ENCODE data around the gene CCDC107.

CCDC107 gene

DNA sequence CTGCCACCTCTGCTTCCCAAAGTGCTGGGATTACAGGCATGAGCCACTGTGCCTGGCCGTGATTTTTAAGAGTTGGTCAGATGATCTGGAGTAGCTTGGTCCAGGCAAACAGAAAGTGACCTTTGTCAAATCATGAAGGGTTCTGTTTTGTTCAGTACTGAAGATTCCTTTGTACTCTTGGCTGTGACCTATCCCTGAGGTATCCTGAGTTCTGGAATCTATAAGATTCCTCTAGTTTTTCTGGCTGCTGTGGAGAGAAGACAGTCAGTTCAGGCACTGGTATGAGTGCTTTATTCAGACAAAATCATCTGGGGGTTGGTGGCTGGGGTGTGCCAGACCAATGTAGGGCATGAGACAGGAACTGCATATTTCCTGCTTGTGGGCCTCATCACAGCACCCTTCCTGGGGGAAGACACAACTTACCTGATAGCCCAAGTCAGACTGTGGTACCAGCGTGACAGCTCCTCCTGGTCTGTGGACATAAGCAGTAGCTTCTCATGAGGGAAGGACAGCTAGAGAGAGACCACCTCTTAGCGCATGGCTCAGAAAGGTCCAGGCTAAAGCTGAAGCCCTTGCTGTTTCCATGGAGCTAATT lies 3.8 kb downstream of the CCDC107 start:
- no peak for DNase-seq (ENCODE audit: low read depth in 2 of 2)

DNA sequence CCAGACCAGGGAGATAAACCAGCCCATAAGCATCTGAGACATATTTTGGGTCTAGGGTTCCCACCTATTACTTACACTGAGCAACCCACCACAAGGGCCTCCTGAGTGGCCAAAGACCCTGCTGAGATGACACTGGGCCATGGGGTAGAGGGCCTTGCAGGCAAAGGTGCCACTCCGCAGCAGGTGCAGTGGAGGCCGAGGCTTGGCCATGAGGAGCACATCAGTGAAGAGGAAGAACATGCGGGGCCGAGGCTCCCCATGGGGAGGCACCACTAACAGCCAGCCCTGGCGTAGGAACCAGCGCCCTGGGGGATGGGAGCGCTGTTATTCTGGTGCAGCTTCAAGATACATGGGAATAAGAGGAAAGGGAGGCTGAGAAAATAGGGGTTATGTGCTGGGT lies 4.3 kb downstream of the CCDC107 start:
- no peak for DNase-seq (ENCODE audit: low read depth in 2 of 2)

DNA sequence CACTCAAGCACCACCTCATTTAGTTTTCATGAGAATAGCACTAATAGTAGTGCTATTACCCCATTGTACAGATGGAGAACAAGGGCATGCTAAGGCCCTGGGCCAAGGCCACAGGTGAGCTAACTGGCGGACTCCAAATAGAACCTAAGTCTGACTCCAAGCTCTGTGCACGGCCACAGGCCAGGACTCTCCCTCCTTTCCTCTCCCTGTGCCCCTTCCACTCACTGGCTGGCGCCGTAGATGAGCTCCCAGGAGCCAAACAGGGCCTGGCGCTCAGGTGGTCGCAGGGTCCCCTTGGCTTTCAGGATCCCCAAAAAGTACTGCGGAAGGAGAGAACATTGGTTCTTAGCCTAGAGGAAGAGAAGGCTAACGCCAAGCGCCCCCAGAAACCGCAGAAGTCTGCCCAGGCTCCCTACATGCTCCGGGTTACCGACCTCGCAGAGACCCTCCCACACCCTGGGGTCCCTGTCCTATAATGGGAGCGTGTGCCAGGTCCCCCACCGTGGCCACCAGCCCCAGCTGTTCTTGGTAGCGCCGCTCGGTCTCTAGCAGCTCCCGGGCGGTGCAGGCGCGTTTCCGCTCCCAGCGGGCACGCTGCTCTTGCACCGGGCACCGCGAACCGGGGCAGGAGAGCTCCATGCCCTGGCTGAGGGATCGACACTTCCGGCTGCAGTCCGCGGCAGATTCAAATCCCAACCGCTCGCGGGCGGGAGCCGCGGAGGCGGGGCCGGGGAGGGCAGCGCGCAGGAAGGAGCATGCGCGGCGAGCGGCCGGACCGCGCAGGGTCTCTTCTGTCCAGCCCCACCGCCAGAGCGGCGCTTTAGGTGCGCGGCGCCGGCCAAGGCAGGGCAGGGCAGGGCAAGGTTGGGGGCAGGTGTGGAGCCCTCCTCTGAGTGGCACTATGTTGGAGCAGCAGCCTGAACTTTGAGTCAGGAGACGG lies 6.7 kb downstream of the CCDC107 start, which contains the start of gene ARHGEF39:
TSS of gene ARHGEF39 (minus strand) at position 665 of the 940 bp plus-strand sequence. CDS start at position 639, 26 bp downstream.
- no peak for DNase-seq (ENCODE audit: low read depth in 2 of 2)

DNA sequence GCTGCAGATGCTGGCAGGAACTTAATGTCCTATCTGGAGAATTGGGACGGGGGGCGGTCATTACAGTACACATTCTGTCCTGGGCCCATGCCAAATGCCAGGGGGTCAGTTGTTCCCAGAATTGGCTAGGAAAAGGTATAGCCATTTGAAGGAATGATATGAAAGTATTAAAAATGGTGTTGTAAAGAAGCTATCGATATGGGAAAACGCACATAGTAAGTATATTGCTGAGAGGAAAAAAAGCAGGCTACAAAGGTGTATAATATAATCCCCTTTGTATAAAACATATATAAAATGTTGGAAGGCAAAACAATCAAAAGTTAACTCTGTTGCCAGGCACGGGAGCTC lies 7.4 kb downstream of the CCDC107 start:
- no peak for DNase-seq (ENCODE audit: low read depth in 2 of 2)

DNA sequence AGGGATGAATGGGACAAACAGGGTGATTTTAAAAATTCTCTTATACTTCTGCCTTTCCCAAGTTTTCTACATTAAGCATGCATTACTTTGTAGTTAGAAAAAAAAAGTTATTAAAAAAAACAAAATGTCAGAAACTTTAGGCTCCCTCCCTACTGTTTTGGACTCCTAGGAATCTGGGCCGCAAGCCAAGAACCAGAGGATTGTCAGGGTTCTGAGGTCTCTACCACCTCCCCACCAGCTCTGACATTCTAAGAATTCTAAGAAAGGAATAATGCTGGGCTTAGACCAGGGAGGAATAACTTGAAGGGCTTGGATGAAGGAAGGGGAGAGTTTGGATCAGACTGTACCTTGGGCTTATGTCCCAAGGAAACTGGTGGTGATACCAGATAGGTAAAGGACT lies 8.0 kb downstream of the CCDC107 start:
- DNase-seq (ENCODE audit: low read depth in 2 of 2) = no peak

DNA sequence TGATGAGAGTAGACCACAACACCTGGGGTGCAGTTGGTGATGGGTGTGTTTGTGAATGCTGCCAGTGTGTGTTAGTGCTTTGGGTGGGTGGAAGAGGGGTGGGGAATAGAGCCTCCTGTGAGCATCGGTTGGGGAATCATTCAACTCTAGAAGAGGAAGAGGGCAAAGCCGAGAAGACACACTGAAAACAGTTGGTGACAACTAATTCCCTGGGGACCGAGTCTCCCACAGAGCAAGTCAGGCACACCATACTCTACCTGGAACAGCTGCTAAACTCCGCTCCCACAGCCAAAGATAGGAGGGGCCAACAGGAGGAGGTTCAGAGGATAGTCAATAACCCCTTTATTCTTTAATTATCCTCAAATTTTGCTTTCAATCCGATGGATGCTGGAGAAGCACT lies 8.5 kb downstream of the CCDC107 start:
- DNase-seq (ENCODE audit: low read depth in 2 of 2) = no peak

DNA sequence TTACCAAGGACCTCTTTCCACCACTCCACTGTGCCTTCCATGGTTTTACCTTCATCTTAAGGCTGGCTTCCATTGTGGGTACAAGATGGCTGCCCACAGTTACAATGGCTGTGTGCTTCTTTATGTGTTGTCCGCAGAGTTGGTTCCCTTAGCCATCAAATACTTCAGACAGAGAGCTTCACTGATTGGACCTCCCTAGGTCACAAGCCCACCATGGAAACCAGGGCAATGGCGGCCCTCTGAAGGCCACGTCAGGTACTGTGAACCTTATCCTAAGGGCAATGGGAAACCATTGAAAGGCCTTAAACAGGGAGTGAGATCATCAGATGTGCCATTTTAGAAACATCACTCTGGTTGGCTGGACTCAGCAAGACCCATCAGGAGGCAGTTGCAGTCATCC lies 9.8 kb downstream of the CCDC107 start:
- DNase-seq (ENCODE audit: low read depth in 2 of 2) = no peak

DNA sequence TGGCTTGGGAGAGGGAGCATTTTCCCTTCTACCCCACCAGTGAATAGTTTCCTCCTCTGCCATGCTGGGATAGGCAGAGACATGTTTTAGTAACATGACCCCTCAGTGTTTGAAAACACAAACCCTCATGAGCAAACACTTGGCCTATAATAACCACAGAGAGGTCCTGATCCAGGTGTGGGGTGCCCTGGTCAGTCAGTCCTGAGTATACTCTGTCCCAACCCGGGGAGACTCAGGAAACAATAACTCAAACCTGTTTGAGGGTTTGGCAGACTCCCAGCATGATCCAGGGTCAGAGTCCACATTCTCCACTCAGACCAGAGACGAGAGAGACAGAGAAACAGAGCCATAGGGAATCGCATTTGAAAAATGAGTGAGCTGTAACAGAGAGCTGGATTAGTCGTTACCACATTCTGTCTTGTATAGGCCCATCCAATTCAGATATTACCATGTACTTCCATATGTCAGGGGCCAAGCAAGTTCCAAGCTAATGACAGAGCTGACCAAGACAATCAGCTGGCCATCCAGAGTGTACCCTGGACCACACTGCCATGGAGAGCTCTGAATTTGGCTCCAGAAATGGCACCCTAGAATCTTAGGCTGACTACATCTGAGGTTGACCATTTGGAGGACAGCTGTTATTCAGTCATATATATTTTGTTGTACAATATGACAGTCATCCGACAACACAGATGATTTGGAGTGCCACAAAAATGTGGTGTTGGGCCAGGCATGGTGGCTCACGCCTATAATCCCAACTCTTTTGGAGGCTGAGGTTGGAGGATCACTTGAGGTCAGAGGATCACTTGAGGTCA lies 11.4 kb downstream of the CCDC107 start:
- DNase-seq (ENCODE audit: low read depth in 2 of 2) = no peak

DNA sequence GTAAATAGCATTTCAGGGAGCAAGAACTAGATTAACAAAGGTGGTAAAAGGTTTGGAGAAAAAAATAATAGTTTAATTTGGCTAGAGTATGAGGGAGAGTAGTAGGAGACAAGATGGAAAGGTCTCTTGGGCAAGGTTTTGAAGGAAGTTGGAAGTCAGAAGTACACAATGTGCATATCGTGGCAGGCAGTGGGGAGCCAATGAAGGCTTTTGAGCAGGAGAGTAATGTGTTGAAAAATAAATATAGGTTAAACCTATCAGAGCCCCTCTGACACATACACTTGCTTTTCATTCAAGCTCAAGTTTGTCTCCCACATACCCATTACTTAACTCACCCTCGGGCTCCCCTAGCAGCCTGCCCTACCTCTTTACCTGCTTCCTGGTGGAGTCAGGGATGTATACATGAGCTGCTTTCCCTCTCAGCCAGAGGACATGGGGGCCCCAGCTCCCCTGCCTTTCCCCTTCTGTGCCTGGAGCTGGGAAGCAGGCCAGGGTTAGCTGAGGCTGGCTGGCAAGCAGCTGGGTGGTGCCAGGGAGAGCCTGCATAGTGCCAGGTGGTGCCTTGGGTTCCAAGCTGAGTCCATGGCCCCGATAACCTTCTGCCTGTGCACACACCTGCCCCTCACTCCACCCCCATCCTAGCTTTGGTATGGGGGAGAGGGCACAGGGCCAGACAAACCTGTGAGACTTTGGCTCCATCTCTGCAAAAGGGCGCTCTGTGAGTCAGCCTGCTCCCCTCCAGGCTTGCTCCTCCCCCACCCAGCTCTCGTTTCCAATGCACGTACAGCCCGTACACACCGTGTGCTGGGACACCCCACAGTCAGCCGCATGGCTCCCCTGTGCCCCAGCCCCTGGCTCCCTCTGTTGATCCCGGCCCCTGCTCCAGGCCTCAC lies 15.3 kb downstream of the CCDC107 start, which contains the start of gene CA9:
TSS of gene CA9 (plus strand) at position 797 of the 893 bp plus-strand sequence. CDS start at position 829, 32 bp downstream.
- no peak for DNase-seq (ENCODE audit: low read depth in 2 of 2)

DNA sequence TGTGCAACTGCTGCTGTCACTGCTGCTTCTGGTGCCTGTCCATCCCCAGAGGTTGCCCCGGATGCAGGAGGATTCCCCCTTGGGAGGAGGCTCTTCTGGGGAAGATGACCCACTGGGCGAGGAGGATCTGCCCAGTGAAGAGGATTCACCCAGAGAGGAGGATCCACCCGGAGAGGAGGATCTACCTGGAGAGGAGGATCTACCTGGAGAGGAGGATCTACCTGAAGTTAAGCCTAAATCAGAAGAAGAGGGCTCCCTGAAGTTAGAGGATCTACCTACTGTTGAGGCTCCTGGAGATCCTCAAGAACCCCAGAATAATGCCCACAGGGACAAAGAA lies 15.9 kb downstream of the CCDC107 start:
- DNase-seq (ENCODE audit: low read depth in 2 of 2) = no peak

DNA sequence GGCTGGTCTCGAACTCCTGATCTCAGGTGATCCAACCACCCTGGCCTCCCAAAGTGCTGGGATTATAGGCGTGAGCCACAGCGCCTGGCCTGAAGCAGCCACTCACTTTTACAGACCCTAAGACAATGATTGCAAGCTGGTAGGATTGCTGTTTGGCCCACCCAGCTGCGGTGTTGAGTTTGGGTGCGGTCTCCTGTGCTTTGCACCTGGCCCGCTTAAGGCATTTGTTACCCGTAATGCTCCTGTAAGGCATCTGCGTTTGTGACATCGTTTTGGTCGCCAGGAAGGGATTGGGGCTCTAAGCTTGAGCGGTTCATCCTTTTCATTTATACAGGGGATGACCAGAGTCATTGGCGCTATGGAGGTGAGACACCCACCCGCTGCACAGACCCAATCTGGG lies 17.1 kb downstream of the CCDC107 start:
- DNase-seq (ENCODE audit: low read depth in 2 of 2) = no peak

DNA sequence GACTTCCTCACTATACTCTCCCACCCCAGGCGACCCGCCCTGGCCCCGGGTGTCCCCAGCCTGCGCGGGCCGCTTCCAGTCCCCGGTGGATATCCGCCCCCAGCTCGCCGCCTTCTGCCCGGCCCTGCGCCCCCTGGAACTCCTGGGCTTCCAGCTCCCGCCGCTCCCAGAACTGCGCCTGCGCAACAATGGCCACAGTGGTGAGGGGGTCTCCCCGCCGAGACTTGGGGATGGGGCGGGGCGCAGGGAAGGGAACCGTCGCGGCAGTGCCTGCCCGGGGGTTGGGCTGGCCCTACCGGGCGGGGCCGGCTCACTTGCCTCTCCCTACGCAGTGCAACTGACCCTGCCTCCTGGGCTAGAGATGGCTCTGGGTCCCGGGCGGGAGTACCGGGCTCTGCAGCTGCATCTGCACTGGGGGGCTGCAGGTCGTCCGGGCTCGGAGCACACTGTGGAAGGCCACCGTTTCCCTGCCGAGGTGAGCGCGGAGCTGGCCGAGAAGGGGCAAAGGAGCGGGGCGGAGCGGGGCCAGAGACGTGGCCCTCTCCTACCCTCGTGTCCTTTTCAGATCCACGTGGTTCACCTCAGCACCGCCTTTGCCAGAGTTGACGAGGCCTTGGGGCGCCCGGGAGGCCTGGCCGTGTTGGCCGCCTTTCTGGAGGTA lies 17.8 kb downstream of the CCDC107 start:
- DNase-seq (ENCODE audit: low read depth in 2 of 2) = no peak

DNA sequence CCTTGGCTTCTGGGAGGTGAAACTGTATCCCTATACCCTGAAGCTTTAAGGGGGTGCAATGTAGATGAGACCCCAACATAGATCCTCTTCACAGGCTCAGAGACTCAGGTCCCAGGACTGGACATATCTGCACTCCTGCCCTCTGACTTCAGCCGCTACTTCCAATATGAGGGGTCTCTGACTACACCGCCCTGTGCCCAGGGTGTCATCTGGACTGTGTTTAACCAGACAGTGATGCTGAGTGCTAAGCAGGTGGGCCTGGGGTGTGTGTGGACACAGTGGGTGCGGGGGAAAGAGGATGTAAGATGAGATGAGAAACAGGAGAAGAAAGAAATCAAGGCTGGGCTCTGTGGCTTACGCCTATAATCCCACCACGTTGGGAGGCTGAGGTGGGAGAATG lies 21.0 kb downstream of the CCDC107 start:
- DNase-seq (ENCODE audit: low read depth in 2 of 2) = no peak

DNA sequence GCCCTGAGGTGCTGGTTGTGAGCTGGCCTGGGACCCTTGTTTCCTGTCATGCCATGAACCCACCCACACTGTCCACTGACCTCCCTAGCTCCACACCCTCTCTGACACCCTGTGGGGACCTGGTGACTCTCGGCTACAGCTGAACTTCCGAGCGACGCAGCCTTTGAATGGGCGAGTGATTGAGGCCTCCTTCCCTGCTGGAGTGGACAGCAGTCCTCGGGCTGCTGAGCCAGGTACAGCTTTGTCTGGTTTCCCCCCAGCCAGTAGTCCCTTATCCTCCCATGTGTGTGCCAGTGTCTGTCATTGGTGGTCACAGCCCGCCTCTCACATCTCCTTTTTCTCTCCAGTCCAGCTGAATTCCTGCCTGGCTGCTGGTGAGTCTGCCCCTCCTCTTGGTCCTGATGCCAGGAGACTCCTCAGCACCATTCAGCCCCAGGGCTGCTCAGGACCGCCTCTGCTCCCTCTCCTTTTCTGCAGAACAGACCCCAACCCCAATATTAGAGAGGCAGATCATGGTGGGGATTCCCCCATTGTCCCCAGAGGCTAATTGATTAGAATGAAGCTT lies 21.8 kb downstream of the CCDC107 start:
- DNase-seq (ENCODE audit: low read depth in 2 of 2) = no peak

DNA sequence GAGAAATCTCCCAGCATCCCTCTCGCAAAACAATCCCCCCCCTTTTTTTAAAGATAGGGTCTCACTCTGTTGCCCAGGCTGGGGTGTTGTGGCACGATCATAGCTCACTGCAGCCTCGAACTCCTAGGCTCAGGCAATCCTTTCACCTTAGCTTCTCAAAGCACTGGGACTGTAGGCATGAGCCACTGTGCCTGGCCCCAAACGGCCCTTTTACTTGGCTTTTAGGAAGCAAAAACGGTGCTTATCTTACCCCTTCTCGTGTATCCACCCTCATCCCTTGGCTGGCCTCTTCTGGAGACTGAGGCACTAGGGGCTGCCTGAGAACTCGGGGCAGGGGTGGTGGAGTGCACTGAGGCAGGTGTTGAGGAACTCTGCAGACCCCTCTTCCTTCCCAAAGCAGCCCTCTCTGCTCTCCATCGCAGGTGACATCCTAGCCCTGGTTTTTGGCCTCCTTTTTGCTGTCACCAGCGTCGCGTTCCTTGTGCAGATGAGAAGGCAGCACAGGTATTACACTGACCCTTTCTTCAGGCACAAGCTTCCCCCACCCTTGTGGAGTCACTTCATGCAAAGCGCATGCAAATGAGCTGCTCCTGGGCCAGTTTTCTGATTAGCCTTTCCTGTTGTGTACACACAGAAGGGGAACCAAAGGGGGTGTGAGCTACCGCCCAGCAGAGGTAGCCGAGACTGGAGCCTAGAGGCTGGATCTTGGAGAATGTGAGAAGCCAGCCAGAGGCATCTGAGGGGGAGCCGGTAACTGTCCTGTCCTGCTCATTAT lies 22.4 kb downstream of the CCDC107 start:
- no peak for DNase-seq (ENCODE audit: low read depth in 2 of 2)

DNA sequence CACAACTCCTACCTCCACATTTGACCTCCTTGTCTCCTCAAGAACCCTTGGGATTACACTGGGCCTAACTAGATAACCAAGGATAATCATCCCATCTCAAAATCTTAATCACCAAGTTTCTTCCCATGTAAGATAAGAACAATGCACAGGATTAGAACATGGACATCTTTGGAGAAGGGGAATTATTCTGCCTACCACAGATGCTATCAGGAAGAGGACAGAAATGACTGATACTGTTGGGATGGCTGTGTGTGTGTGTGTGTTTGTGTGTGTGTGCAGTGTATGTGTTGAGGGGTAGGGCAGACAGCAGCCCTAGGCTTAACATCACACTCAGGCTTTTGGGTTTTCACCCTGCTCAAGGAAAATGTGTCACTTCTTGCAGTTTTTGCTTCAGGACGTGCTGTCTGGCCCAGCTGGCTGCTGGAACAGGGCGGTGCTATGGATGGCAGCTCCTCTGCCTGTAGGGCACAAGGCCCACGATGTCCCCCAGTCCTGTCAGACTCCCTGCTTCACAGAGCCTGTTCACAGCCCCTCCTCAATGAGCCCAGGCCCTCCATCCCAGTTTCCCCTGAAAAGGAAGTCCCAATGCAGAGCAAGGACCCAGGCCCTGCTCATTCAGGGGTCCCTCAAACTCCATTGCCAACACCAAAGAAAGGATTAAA lies 23.4 kb downstream of the CCDC107 start:
- no peak for DNase-seq (ENCODE audit: low read depth in 2 of 2)

DNA sequence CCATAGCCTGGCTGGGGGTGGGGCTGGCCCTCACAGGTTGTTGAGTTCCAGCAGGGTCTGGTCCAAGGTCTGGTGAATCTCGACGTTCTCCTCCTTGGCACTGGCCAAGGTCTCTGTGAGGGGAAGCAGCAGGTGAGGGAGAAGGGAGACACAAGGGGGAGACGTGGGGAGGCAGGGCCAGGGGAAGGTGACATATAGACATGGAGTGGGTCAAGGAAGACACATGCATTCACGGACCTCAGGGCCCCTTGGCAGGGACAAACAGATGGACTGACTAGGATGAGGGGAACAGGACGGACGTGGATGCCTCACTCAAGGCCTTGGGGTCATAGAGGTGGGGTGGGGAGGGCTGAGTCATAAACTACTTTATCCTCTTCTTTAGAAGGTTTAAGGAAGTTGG lies 24.0 kb downstream of the CCDC107 start:
- no peak for DNase-seq (ENCODE audit: low read depth in 2 of 2)

DNA sequence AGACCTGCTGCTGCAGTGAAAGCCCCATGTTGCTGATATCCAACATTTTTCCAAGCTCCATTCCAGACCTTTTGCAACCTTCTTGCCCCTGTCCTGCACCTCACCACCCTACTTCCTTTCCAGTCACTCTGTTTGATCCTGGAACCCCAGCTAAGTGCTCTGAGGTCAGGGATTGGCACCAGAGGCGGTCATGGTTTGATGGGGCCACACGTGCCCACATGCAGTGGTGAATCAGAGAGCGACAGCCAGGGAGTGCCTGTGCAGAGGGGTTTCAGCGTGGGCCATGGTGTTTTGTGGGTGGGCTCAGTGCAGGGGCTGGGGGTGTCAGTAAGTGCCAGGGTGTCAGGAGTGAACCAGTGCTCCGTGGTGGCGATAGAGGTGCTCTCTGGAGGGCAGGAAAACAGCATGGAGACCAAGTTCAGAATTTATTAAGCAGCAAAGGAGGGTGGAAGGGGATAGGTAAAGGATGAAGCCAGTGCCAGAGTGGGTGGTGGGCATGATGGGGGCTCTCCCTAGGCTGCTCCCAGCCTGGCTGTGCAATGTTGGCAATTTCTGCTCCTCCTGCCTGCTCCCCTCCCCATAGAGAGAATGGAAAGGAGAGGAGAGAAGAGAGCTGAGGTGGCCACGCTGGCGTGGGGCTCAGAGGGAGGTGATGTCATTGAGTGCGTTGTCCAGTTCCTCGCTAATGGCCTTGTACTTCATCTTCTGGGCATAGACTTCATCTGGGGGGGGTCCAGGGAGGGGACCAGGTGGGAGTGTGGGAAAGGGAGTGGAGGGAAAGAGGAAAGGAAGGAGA lies 24.6 kb downstream of the CCDC107 start:
- DNase-seq (ENCODE audit: low read depth in 2 of 2) = no peak

Measured in activated CD8-positive, alpha-beta memory T cell treated with anti-CD3 and anti-CD28 coated beads for 4 hours (primary cell).